ENCODE results near the gene CD200. TPM values are rescaled to one million over a fixed set of nuclear protein-coding genes. Genes with fewer than 3 reads are reported as not detected.
A peak's percentile ranks its signal among the peaks of the same experiment; 100 is the strongest.

Gene CD200
- total RNA-seq, 1 donor from 2014 or later: 19.0 TPM

DNA sequence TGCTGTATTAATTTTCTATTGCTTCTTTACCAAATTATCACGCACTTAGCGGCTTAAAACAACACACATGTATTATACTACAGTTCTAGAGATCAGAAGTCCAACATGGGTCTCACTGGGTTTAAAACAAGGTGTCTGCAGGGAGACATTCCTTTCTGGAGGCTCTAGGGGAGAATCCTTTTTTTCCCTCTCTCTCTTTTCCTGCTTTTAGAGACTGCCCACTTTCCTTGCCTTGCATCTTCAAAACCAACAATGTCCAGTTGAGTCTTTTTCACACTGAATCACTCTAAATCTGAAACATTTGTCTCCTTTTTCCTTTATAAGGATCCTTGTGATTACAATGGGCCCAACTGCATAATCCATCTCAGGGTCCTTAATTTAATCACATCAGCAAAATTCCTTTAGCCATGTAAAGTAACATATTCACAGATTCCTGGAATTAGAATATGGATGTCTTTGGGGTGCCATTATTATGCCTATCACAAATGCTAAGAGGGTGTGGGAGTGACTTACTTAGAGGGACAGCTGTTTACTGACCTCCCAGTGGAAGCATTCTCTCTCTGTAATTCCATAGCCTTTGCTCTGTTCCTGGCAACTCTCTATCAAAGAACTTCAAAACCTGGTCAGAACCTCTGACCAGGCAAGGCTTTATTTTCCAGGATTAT lies 21.8 kb downstream of the CD200 start:
- no peak for DNase-seq
- H3K4me1 Mint-ChIP-seq: peaks cover 40% of the 10 kb centered on the region
- peak overlapping the region; percentile 15 for H3K27ac Mint-ChIP-seq
- H3K9me3 Mint-ChIP-seq: no peaks in the 10 kb centered on the region
- ChIA-PET CTCF (interaction anchor here (1.2 kb wide), 1 partner anchor 244 kb away, joined by 3 read pairs; no protein-coding TSS in a partner anchor), POLR2A (no interaction called here)
- H3K4me3 Mint-ChIP-seq: no peak overlapping the region
- no peak for ATAC-seq (ENCODE audit: low read depth)
- intact Hi-C loops (cut with micrococcal nuclease): loop anchor here (5.0 kb wide), 1 partner anchor 33 kb away; no protein-coding TSS in a partner anchor
- TF ChIP-seq, protein P1, sequence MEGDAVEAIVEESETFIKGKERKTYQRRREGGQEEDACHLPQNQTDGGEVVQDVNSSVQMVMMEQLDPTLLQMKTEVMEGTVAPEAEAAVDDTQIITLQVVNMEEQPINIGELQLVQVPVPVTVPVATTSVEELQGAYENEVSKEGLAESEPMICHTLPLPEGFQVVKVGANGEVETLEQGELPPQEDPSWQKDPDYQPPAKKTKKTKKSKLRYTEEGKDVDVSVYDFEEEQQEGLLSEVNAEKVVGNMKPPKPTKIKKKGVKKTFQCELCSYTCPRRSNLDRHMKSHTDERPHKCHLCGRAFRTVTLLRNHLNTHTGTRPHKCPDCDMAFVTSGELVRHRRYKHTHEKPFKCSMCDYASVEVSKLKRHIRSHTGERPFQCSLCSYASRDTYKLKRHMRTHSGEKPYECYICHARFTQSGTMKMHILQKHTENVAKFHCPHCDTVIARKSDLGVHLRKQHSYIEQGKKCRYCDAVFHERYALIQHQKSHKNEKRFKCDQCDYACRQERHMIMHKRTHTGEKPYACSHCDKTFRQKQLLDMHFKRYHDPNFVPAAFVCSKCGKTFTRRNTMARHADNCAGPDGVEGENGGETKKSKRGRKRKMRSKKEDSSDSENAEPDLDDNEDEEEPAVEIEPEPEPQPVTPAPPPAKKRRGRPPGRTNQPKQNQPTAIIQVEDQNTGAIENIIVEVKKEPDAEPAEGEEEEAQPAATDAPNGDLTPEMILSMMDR (IDR thresholded peaks at IDR 0.05): no peak
- H3K36me3 Mint-ChIP-seq (ENCODE audit: low read depth): peaks cover 59% of the 10 kb centered on the region
- H3K27me3 Mint-ChIP-seq: no peaks in the 10 kb centered on the region

GRCh38 chr3:112355307-112355687 lies 22.3 kb downstream of the CD200 start:
- ATAC-seq (ENCODE audit: low read depth) (no peak), DNase-seq (no peak)
- Mint-ChIP-seq H3K4me3 (no peak overlapping the region), H3K27me3 (no peaks in the 10 kb centered on the region), H3K4me1 (peaks cover 36% of the 10 kb centered on the region), H3K36me3 (ENCODE audit: low read depth) (peaks cover 54% of the 10 kb centered on the region), H3K9me3 (no peaks in the 10 kb centered on the region), H3K27ac (no peak overlapping the region)
- TF ChIP-seq, protein P1 (IDR thresholded peaks at IDR 0.05): no peak
- intact Hi-C loops (cut with micrococcal nuclease): no loop called here
- ChIA-PET CTCF (no interaction called here), POLR2A (no interaction called here)

DNA sequence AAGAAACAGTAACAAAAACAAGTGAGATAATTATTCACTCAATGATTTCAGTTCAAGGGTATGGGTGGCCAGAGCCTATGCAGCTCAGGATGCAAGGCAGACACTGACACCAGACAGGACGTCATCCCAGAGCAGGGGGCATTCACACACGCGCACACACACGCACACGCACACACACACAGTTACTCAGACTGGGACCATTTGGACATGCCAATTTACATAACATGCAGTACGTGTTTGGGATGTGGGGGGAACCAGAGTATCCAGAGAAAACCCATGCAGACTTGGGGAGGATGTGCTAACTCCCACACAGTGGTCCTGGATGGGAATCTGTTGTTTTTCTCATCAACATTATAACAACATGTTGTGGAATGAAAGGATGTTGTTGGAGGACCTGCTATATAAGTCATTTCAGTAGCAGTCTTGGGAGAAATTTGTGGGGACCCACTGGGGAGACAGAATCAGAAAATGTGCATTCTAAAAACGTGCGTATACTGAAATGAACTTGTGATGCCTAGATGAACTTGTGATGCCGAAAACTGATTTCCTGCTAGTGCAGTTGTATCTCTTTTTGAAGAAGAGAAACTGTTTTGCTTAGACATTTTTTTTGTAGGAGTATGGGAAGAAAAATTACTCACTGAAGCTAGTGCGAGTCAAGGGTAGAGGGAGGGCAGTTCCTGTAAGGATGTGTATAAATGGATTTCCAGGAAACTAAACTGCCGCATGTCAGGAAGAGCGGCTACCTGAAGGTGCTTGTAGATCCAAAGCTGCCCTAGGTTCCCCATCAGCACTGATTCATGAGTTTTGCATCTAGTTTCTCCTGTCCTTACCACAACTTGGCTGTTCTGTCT lies 25.2 kb downstream of the CD200 start:
- H3K36me3 Mint-ChIP-seq (ENCODE audit: low read depth): peaks cover 47% of the 10 kb centered on the region
- H3K27me3 Mint-ChIP-seq: no peaks in the 10 kb centered on the region
- H3K4me3 Mint-ChIP-seq: peak overlapping the region; percentile 58
- no peaks in the 10 kb centered on the region for H3K9me3 Mint-ChIP-seq
- ChIA-PET CTCF (interaction anchor here (0.7 to 1.3 kb wide), 2 partner anchors 64 to 221 kb away, joined by 3 read pairs; partner anchors contain the start of gene SLC9C1), POLR2A (interaction anchor here (2.9 kb wide), 1 partner anchor 25 kb away, joined by 11 read pairs; the partner anchor contains the start of gene CD200)
- DNase-seq: no peak
- ATAC-seq (ENCODE audit: low read depth): peak; percentile 61
- peak overlapping the region; percentile 82 for H3K27ac Mint-ChIP-seq
- intact Hi-C loops (cut with micrococcal nuclease): loop anchor here (2.0 kb wide), 1 partner anchor 13 kb away; no protein-coding TSS in a partner anchor
- TF ChIP-seq, protein P1 (IDR thresholded peaks at IDR 0.05): no peak
- H3K4me1 Mint-ChIP-seq: peaks cover 28% of the 10 kb centered on the region

- DNase-seq (no peak), ATAC-seq (ENCODE audit: low read depth) (no peak)
- ChIA-PET POLR2A (interaction anchor here (0.5 to 1.5 kb wide), 2 partner anchors 64 to 1326 kb away, joined by 4 read pairs; no protein-coding TSS in a partner anchor), CTCF (no interaction called here)
- intact Hi-C loops (cut with micrococcal nuclease): no loop called here
- Mint-ChIP-seq H3K4me1 (peaks cover 46% of the 10 kb centered on the region), H3K27ac (peak overlapping the region; percentile 60), H3K27me3 (no peaks in the 10 kb centered on the region), H3K9me3 (no peaks in the 10 kb centered on the region), H3K36me3 (ENCODE audit: low read depth) (peaks cover 44% of the 10 kb centered on the region), H3K4me3 (no peak overlapping the region)
- TF ChIP-seq, protein P1 (IDR thresholded peaks at IDR 0.05): no peak
Measured at GRCh38 chr3:112360561-112360960, 27.6 kb downstream of the CD200 start.

DNA sequence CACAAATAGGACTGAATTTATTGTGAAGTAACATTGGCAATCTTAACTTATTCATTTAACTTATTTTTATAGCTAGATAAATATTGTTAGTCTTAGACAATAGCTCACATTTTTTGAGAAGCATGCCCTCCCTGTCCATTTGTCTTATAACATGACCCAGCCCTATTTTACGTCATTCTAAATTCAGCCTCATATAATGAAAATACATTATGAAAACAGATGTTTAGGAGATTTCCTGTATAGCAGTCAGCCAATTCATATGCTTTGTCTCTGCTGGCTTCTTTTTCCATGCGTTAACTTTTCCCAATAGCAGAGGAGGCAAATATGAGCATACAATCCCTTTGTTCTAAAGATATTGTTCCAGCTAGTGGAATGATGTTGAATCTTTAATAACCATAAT lies 29.3 kb downstream of the CD200 start:
- H3K4me3 Mint-ChIP-seq: no peak overlapping the region
- ChIA-PET POLR2A (interaction anchor here (1.0 to 1.5 kb wide), 3 partner anchors 10 to 62 kb away, joined by 3 to 5 read pairs (median 4); partner anchors contain the start of gene CD200), CTCF (interaction anchor here (0.7 to 0.9 kb wide), 2 partner anchors 45 to 146 kb away, joined by 3 read pairs; no protein-coding TSS in a partner anchor)
- no peak for ATAC-seq (ENCODE audit: low read depth)
- no peaks in the 10 kb centered on the region for H3K27me3 Mint-ChIP-seq
- H3K4me1 Mint-ChIP-seq: peaks cover 54% of the 10 kb centered on the region
- DNase-seq: no peak
- peaks cover 48% of the 10 kb centered on the region for H3K36me3 Mint-ChIP-seq (ENCODE audit: low read depth)
- TF ChIP-seq, protein P1 (IDR thresholded peaks at IDR 0.05): no peak
- intact Hi-C loops (cut with micrococcal nuclease): no loop called here
- H3K9me3 Mint-ChIP-seq: no peaks in the 10 kb centered on the region
- no peak overlapping the region for H3K27ac Mint-ChIP-seq

All from activated B cell treated with CpG ODN at 0.5 μM for 24 hours (primary cell).